ENCODE results near the gene ARHGEF28. TPM values are rescaled to one million over a fixed set of nuclear protein-coding genes. Genes with fewer than 3 reads are reported as not detected.

The ARHGEF28 gene
- total and polyA plus RNA-seq, 2 of the 4 experiments (the other 2 are of a cell fraction), result 3.6 to 16.0 TPM

DNA sequence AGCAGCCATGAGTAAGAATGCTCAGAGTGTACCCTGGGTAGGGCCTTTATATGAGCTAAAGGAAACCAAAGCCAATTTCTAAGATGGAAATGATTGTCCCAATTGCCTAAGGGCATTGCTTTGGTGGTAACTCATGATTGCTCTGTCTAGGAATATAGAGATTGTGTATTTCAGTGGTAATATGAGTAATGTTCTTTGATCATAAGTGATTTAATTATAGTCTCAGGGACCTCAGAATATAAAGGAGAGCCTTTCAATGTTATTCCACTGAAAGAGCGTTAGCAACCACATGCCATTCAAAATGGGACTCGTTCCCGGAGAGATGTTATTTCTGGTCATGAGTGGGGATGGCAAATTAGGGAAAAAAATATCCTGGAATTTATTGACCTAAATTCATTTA lies 340.5 kb downstream of the ARHGEF28 start:
- Histone ChIP-seq H3K9me1 (ENCODE audit: insufficient read depth, low read length) (no peaks in the 10 kb centered on the region), H4K8ac (ENCODE audit: low read depth in 2 of 2, low read length in 2 of 2) (no peak overlapping the region), H4K20me1 (ENCODE audit: insufficient read depth, low read length) (no peaks in the 10 kb centered on the region), H2BK20ac (ENCODE audit: low read depth, low read length) (no peak overlapping the region), H3K4ac (ENCODE audit: low read depth, low read length) (no peak overlapping the region), H3K4me1 (ENCODE audit: control insufficient read depth, insufficient read depth, low read length) (no peaks in the 10 kb centered on the region), H3K9me3 (ENCODE audit: control insufficient read depth, insufficient read depth, low read length) (no peaks in the 10 kb centered on the region), H3K36me3 (ENCODE audit: control insufficient read depth, insufficient read depth, low read length) (no peaks in the 10 kb centered on the region), H4K91ac (ENCODE audit: insufficient read depth, low read depth, low read length) (no peak overlapping the region), H2BK15ac (ENCODE audit: low read depth, low read length) (no peak overlapping the region), H3K27ac (ENCODE audit: insufficient read depth, low read length) (no peak overlapping the region), H3K14ac (replicated peaks; ENCODE audit: low read depth, low read length) (no peak overlapping the region), H4K5ac (ENCODE audit: low read depth, low read length) (no peak overlapping the region), H3K18ac (ENCODE audit: low read depth, low read length) (no peak overlapping the region), H2AK5ac (ENCODE audit: low read depth, low read length) (no peak overlapping the region), H3K23ac (ENCODE audit: low read depth, low read length) (no peak overlapping the region), H3K4me2 (ENCODE audit: low read depth, low read length) (no peak overlapping the region), H2AK9ac (replicated peaks; ENCODE audit: low read depth, low read length, poor library complexity) (no peak overlapping the region), H3K56ac (ENCODE audit: extremely low read depth, insufficient read depth, low read length) (no peak overlapping the region), H3K27me3 (ENCODE audit: control insufficient read depth, insufficient read depth, low read length) (peaks cover 11% of the 10 kb centered on the region), H2AFZ (replicated peaks; ENCODE audit: low read length, poor library complexity) (no peak overlapping the region), H2BK120ac (ENCODE audit: low read depth, low read length) (no peak overlapping the region), H3K4me3 (ENCODE audit: insufficient read depth, low read depth, low read length) (no peak overlapping the region), H3K9ac (ENCODE audit: low read depth, low read length) (no peak overlapping the region), H3K79me1 (ENCODE audit: low read depth in 1 of 2, low read length in 2 of 2) (no peaks in the 10 kb centered on the region), H2BK5ac (ENCODE audit: low read depth, low read length, poor library complexity, severe bottlenecking) (no peak overlapping the region)
- BruUV-seq (replicated peaks), result no TSS peak
- DNase-seq (no peak), ATAC-seq (ENCODE audit: low read depth) (no peak)
- ChIA-PET CTCF (no interaction called here), POLR2A (ENCODE audit: unreplicated experiment) (no interaction called here)
- dilution Hi-C loops (cut with HindIII; ENCODE audit: low sequenced_read_pairs, unreplicated experiment) (no loop called here), intact Hi-C loops (cut with micrococcal nuclease) (no loop called here), in situ Hi-C loops (cut with MboI; ENCODE audit: low sequenced_read_pairs) (no loop called here)
- no peak for TF ChIP-seq SMC3 (IDR thresholded peaks at IDR 0.05; ENCODE audit: low read depth, low read length)
- no peak for TF ChIP-seq RFX5 (IDR thresholded peaks at IDR 0.05; ENCODE audit: low read depth, low read length)
- WGBS, 2 experiments (ENCODE audit: extremely low coverage in 2 of 2, insufficient read length in 1 of 2), result no CpG with 5 or more reads among the region's 3 CpGs
